GM21526 (cell line): Measurements from ENCODE around the gene S1PR5.

ENCODE experiments used
- ATAC-seq: cut with Tn5 transposase; IDR thresholded peaks from one replicate; pipeline ENCODE4 v1.9.1; 2021; ENCODE audit warnings: moderate library complexity; ENCODE audit not compliant: unreplicated experiment, low FRiP score

Gene S1PR5

GRCh38 chr19:10474962-10475451 lies 42.2 kb downstream of the S1PR5 start:
- ATAC-seq: no peak

GRCh38 chr19:10473192-10473591 lies 44.1 kb downstream of the S1PR5 start:
- no peak for ATAC-seq

- no peak for ATAC-seq
Observed at GRCh38 chr19:10471909-10472308, 45.3 kb downstream of the S1PR5 start.

GRCh38 chr19:10468133-10468532 lies 49.1 kb downstream of the S1PR5 start:
- no peak for ATAC-seq

- ATAC-seq: no peak
Observed at GRCh38 chr19:10467104-10467706, 50.0 kb downstream of the S1PR5 start.

GRCh38 chr19:10464456-10464855 lies 52.8 kb downstream of the S1PR5 start:
- no peak for ATAC-seq
